NT2/D1 (cell line): Measurements from ENCODE around the gene MYO5B.

Experiments
- SUZ12 ChIP-seq: IDR thresholded peaks from 2 replicates; pipeline ENCODE4 v1.6.1; 2011; ENCODE audit not compliant: insufficient read length, insufficient read depth; ENCODE audit errors: extremely low read depth
- YY1 ChIP-seq: IDR thresholded peaks from 2 replicates; pipeline ENCODE4 v1.6.1; 2011; ENCODE audit not compliant: insufficient read length, insufficient read depth
- ZNF274 ChIP-seq: IDR thresholded peaks from 2 replicates; pipeline ENCODE4 v1.6.1; 2011; ENCODE audit warnings: mild to moderate bottlenecking, low read depth, low read length

DNA sequence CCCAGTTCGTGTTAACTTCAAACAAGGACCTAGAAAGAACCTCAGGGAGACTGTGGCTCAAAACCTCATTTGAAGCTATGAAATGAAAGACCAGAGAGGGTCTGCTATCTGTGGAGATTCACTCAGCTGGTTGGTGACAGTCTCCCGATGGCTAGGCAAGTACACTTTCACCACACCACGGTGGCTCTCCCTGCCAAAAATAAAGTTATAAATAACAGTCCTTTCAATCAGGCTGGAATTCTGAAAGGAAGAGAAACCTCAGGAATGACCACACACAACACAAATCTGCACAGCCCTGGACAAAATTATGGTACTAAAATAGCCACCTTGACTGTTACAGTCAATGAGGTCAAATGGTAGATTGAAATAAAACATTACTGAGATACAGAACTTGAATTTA lies 221.4 kb downstream of the MYO5B start:
- TF ChIP-seq ZNF274, result no peak
- TF ChIP-seq YY1, result no peak
- TF ChIP-seq SUZ12, result no peak
